Measurements from ENCODE around the gene HOXD13. TPM values are rescaled to one million over a fixed set of nuclear protein-coding genes. Genes with fewer than 3 reads are reported as not detected.
A peak's percentile ranks its signal among the peaks of the same experiment; 100 is the strongest.

Gene HOXD13
- total RNA-seq, 8 experiments from 2014 or later: 0.05 to 7.1 (median 0.28) TPM; not detected in 2

GRCh38 chr2:176138526-176138922 is 46.0 kb downstream of the HOXD13 start:
- 2 to 82% (median 19%) methylated on average over 1 to 13 of the region's 14 CpGs; no CpG with 5 or more reads in 1 of the 10 experiments for WGBS, 10 experiments
- peak overlapping the region; percentile 98 to 100 for H3K27ac ChIP-seq
- in situ Hi-C loops (cut with MboI; ENCODE audit: low pct_unique_long_range_greater_than_20kb in 2 of 9, low sequenced_read_pairs in 9 of 9, unreplicated experiment in 9 of 9): loop anchor here (10.0 to 25.0 kb wide), 9 partner anchors 324 to 1624 kb away; no protein-coding TSS in a partner anchor
- H3K4me3 ChIP-seq: peak overlapping the region; percentile 62 to 99 (median 97)
- H3K4me1 ChIP-seq (replicated peaks in 1 of 2): peaks cover 49 to 65% of the 10 kb centered on the region in 2 donors
- ATAC-seq (replicated peaks in 6 of 8): no peak

- in situ Hi-C loops (cut with MboI; ENCODE audit: low pct_unique_long_range_greater_than_20kb in 2 of 9, low sequenced_read_pairs in 9 of 9, unreplicated experiment in 9 of 9): loop anchor here (10.0 to 25.0 kb wide), 9 partner anchors 323 to 1623 kb away; no protein-coding TSS in a partner anchor
- WGBS, 10 experiments: 0 to 98% (median 15%) methylated on average over 7 to 28 of the region's 28 CpGs; no CpG with 5 or more reads in 1 of the 10 experiments
- Histone ChIP-seq H3K4me3 (peak overlapping the region; percentile 62 to 99 (median 97)), H3K4me1 (replicated peaks in 1 of 2) (peaks cover 49 to 62% of the 10 kb centered on the region in 2 donors), H3K27ac (peak overlapping the region; percentile 98 to 100)
- peak in 2 of 8 experiments; percentile 2 to 3 for ATAC-seq (replicated peaks in 6 of 8)
Measured at GRCh38 chr2:176138923-176139660, 46.6 kb downstream of the HOXD13 start.

GRCh38 chr2:176139661-176140512 is 47.4 kb downstream of the HOXD13 start:
- Histone ChIP-seq H3K4me1 (replicated peaks in 1 of 2) (peaks cover 49 to 59% of the 10 kb centered on the region in 2 donors), H3K27ac (peak overlapping the region; percentile 98 to 100), H3K4me3 (peak overlapping the region; percentile 62 to 99 (median 97))
- in situ Hi-C loops (cut with MboI; ENCODE audit: low pct_unique_long_range_greater_than_20kb in 2 of 9, low sequenced_read_pairs in 9 of 9, unreplicated experiment in 9 of 9): loop anchor here (5.0 to 25.0 kb wide), 12 partner anchors 312 to 1622 kb away; no protein-coding TSS in a partner anchor
- peak in 7 of 8 experiments; percentile 1 to 35 (median 18) for ATAC-seq (replicated peaks in 6 of 8)
- 0 to 57% (median 14%) methylated on average over 1 to 22 of the region's 41 CpGs; no CpG with 5 or more reads in 1 of the 10 experiments for WGBS, 10 experiments

- in situ Hi-C loops (cut with MboI; ENCODE audit: low pct_unique_long_range_greater_than_20kb in 2 of 9, low sequenced_read_pairs in 9 of 9, unreplicated experiment in 9 of 9): loop anchor here (5.0 to 25.0 kb wide), 11 partner anchors 312 to 1622 kb away; no protein-coding TSS in a partner anchor
- peak overlapping the region; percentile 70 to 100 for H3K27ac ChIP-seq
- peak; percentile 54 to 83 (median 80) for ATAC-seq (replicated peaks in 6 of 8)
- peak overlapping the region; percentile 62 to 99 (median 97) for H3K4me3 ChIP-seq
- 14 to 100% (median 41%) methylated on average over 1 to 11 of the region's 48 CpGs; no CpG with 5 or more reads in 2 of the 10 experiments for WGBS, 10 experiments
- H3K4me1 ChIP-seq (replicated peaks in 1 of 2): peaks cover 49 to 59% of the 10 kb centered on the region in 2 donors
Measured at GRCh38 chr2:176140513-176141317, 48.2 kb downstream of the HOXD13 start.

GRCh38 chr2:176142281-176142680 is 49.8 kb downstream of the HOXD13 start:
- ATAC-seq (replicated peaks in 6 of 8): no peak

More at GRCh38 chr2:176142281-176142680, 49.8 kb downstream of the HOXD13 start:
- H3K27ac ChIP-seq: no peak overlapping the region
- in situ Hi-C loops (cut with MboI; ENCODE audit: low pct_unique_long_range_greater_than_20kb in 2 of 9, low sequenced_read_pairs in 9 of 9, unreplicated experiment in 9 of 9): loop anchor here (5.0 to 25.0 kb wide), 11 partner anchors 310 to 1620 kb away; no protein-coding TSS in a partner anchor
- 50 to 100% (median 92%) methylated on average over 1 to 2 of the region's 2 CpGs; no CpG with 5 or more reads in 6 of the 10 experiments for WGBS, 10 experiments
- peak overlapping the region in 1 of 5 donors; percentile 97 for H3K4me3 ChIP-seq
- H3K4me1 ChIP-seq (replicated peaks in 1 of 2): peaks cover 62 to 73% of the 10 kb centered on the region in 2 donors

Other genes with a start within 250 kb of the HOXD13 start
- gene LNPK, start 90.5 kb upstream of the HOXD13 start, total RNA-seq: 10 to 100 TPM; 12.4 to 51.7 (median 34.9) TPM
- under 1 TPM in 7 of 8 experiments, not detected in 1; 0.04 to 0.21 (median 0.09) TPM for gene EVX2, start 8.8 kb upstream of the HOXD13 start, total RNA-seq
- 1 to 10 TPM in 1 of 8 experiments, under 1 TPM in 2, not detected in 5; 0.13 to 1.2 (median 0.33) TPM for gene HOXD12, start 7.1 kb downstream of the HOXD13 start, total RNA-seq
- gene HOXD11, start 14.6 kb downstream of the HOXD13 start, total RNA-seq: 10 to 100 TPM in 1 of 8 experiments, under 1 TPM in 2, not detected in 5; 0.42 to 38.1 (median 0.52) TPM
- gene HOXD10, start 24.1 kb downstream of the HOXD13 start, total RNA-seq: 10 to 100 TPM in 1 of 8 experiments, 1 to 10 TPM in 1, under 1 TPM in 4, not detected in 2; 0.11 to 22.3 (median 0.61) TPM
- gene HOXD9, start 30.0 kb downstream of the HOXD13 start, total RNA-seq: 10 to 100 TPM in 1 of 8 experiments, 1 to 10 TPM in 7; 2.9 to 11.9 (median 5.7) TPM
- 10 to 100 TPM; 18.1 to 45.0 (median 28.9) TPM for gene HOXD8, start 37.0 kb downstream of the HOXD13 start, total RNA-seq
- gene HOXD4, start 58.8 kb downstream of the HOXD13 start, total RNA-seq: 10 to 100 TPM in 7 of 8 experiments, 1 to 10 TPM in 1; 6.6 to 51.2 (median 20.2) TPM
- 10 to 100 TPM in 6 of 8 experiments, 1 to 10 TPM in 2; 8.9 to 47.6 (median 22.3) TPM for gene HOXD3, start 64.6 kb downstream of the HOXD13 start, total RNA-seq
- 1 to 10 TPM in 7 of 8 experiments, under 1 TPM in 1; 0.43 to 6.2 (median 2.6) TPM for gene HOXD1, start 95.9 kb downstream of the HOXD13 start, total RNA-seq
- 10 to 100 TPM; 46.0 to 69.5 (median 59.2) TPM for gene MTX2, start 176.7 kb downstream of the HOXD13 start, total RNA-seq

All from motor neuron (in vitro differentiated cells).